K562 (cell line): Measurements from ENCODE around the gene GNG7. TPM values are rescaled to one million over a fixed set of nuclear protein-coding genes. Genes with fewer than 3 reads are reported as not detected.

Experiments used
- ETV1 ChIP-seq: fragments of 450-650 bp; conservative IDR thresholded peaks from 2 replicates; pipeline ENCODE4 v1.6.1; 2016; ENCODE audit warnings: missing genetic modification characterization, control low read depth, low read depth, missing compliant biosample characterization
- ETV5 ChIP-seq: sonication (generic); formaldehyde crosslinking; IDR thresholded peaks from 2 replicates; pipeline ENCODE4 v1.4.0; 2020; ENCODE audit warnings: low read depth, mild to moderate bottlenecking, missing genetic modification reagents
- FOXA3 ChIP-seq, 2 experiments: fragments of 450-650 bp in 1 of 2; sonication (generic) in 1 of 2; formaldehyde crosslinking; IDR thresholded peaks in 1 of 2; conservative IDR thresholded peaks in 1 of 2; 2 replicates each; pipeline versions ENCODE4 v1.4.0 to v1.8.0; 2020 to 2022; ENCODE audit warnings: mild to moderate bottlenecking in 2 of 2, missing genetic modification reagents in 1 of 2
- MCM2 ChIP-seq: fragments of 450-650 bp; IDR thresholded peaks from 2 replicates; pipeline ENCODE4 v1.6.1; 2017; ENCODE audit warnings: low read depth, mild to moderate bottlenecking
- MXI1 ChIP-seq: IDR thresholded peaks from 2 replicates; pipeline ENCODE4 v1.6.1; 2011; ENCODE audit warnings: low read depth, mild to moderate bottlenecking, improper control_type of control experiment, low read length
- NR0B1 ChIP-seq: fragments of 450-650 bp; IDR thresholded peaks from one replicate; pipeline ENCODE4 v1.6.1; 2018; ENCODE audit warnings: mild to moderate bottlenecking, moderate library complexity; ENCODE audit not compliant: partially characterized antibody
- SIX5 ChIP-seq, 2 experiments: IDR thresholded peaks; 2 replicates each; pipeline ENCODE4 v1.6.1; 2011; ENCODE audit warnings: low read length in 2 of 2, borderline replicate concordance in 1 of 2, low read depth in 1 of 2, mild to moderate bottlenecking in 1 of 2, moderate library complexity in 1 of 2; ENCODE audit not compliant: insufficient read depth in 1 of 2
- SMARCB1 ChIP-seq: IDR thresholded peaks from 2 replicates; pipeline ENCODE4 v1.6.1; 2011; ENCODE audit warnings: improper control_type of control experiment, low read depth; ENCODE audit not compliant: insufficient read length
- U2AF1 ChIP-seq: fragments of 200-400 bp; formaldehyde crosslinking; optimal IDR thresholded peaks from 2 replicates; pipeline ENCODE3; 2017; ENCODE audit warnings: mild to moderate bottlenecking, low read depth, low read length, moderate library complexity
- ZBTB2 ChIP-seq: fragments of 450-650 bp; IDR thresholded peaks from 2 replicates; pipeline ENCODE4 v1.6.1; 2016; ENCODE audit warnings: antibody characterized with exemption
- ZNF134 ChIP-seq: fragments of 250-450 bp; sonication (Bioruptor Pico); conservative IDR thresholded peaks from 2 replicates; pipeline ENCODE4 v1.4.0; 2020
- ZNF444 ChIP-seq: fragments of 250-450 bp; sonication (Bioruptor Pico); IDR thresholded peaks from 2 replicates; pipeline ENCODE4 v1.4.0; 2020; ENCODE audit warnings: mild to moderate bottlenecking, moderate library complexity
- ZNF57 ChIP-seq: fragments of 450-650 bp; formaldehyde crosslinking; IDR thresholded peaks from 2 replicates; pipeline ENCODE4 v1.4.0; 2020; ENCODE audit warnings: mild to moderate bottlenecking, moderate library complexity
- polyA plus RNA-seq, 8 experiments: library from polyadenylated mRNA; depleted of rRNA in 4 of 8; stranded (reverse) in 5 of 8; unstranded in 3 of 8; fragments of >200 nt; fragmentation: Nextera tagmentation in 2 of 8; fragmentation: Illumina TruSeq in 1 of 8; extraction: Ambion mirVana in 2 of 8; extraction: Trizol in 1 of 8; gene quantifications; 2 replicates each; pipeline versions ENCODE4 v1.2.1 to v1.2.3, GENCODE V29; 2011 to 2014; ENCODE audit warnings: inconsistent platforms in 1 of 8, missing spikeins in 1 of 8
- total RNA-seq, 7 experiments: library from RNA; depleted of rRNA in 6 of 7; stranded (reverse); fragments of >200 nt in 6 of 7; fragmentation: Illumina TruSeq in 2 of 7; extraction: Trizol in 2 of 7; gene quantifications; 2 replicates each; pipeline versions ENCODE4 v1.2.1 to v1.2.3, GENCODE V29; 2011 to 2021; ENCODE audit warnings: low replicate concordance in 1 of 7
- TF ChIP-seq, protein P1 (sequence below): fragments of 450-650 bp; conservative IDR thresholded peaks from 2 replicates; pipeline ENCODE4 v1.6.1; 2016; ENCODE audit warnings: missing genetic modification characterization, low read depth, mild to moderate bottlenecking, control low read depth, missing compliant biosample characterization
- TF ChIP-seq, protein P2 (sequence below): fragments of 250-450 bp; sonication (Bioruptor Pico); IDR thresholded peaks from 2 replicates; pipeline ENCODE4 v1.8.0; 2021; ENCODE audit warnings: moderate library complexity, mild to moderate bottlenecking, inconsistent platforms
- TF ChIP-seq, protein P3 (sequence below), 2 experiments: fragments of 450-650 bp in 1 of 2; IDR thresholded peaks; 2 replicates each; pipeline ENCODE4 v1.6.1; 2011 to 2017; ENCODE audit warnings: low read depth in 2 of 2, antibody characterized with exemption in 1 of 2, borderline replicate concordance in 1 of 2, low read length in 1 of 2, mild to moderate bottlenecking in 1 of 2, mixed read lengths in 1 of 2; ENCODE audit not compliant: control insufficient read depth in 1 of 2

GNG7 gene
- total and polyA plus RNA-seq, 9 of the 15 experiments (the other 6 are each of a cell fraction or from before 2014, with no cell fraction given) = 0.01 to 0.20 (median 0.06) TPM; not detected in 1

- no peak for TF ChIP-seq ZNF134
- TF ChIP-seq, protein P1, sequence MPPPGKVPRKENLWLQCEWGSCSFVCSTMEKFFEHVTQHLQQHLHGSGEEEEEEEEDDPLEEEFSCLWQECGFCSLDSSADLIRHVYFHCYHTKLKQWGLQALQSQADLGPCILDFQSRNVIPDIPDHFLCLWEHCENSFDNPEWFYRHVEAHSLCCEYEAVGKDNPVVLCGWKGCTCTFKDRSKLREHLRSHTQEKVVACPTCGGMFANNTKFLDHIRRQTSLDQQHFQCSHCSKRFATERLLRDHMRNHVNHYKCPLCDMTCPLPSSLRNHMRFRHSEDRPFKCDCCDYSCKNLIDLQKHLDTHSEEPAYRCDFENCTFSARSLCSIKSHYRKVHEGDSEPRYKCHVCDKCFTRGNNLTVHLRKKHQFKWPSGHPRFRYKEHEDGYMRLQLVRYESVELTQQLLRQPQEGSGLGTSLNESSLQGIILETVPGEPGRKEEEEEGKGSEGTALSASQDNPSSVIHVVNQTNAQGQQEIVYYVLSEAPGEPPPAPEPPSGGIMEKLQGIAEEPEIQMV (tag) = no peak
- no peak for TF ChIP-seq NR0B1
- TF ChIP-seq, protein P2, sequence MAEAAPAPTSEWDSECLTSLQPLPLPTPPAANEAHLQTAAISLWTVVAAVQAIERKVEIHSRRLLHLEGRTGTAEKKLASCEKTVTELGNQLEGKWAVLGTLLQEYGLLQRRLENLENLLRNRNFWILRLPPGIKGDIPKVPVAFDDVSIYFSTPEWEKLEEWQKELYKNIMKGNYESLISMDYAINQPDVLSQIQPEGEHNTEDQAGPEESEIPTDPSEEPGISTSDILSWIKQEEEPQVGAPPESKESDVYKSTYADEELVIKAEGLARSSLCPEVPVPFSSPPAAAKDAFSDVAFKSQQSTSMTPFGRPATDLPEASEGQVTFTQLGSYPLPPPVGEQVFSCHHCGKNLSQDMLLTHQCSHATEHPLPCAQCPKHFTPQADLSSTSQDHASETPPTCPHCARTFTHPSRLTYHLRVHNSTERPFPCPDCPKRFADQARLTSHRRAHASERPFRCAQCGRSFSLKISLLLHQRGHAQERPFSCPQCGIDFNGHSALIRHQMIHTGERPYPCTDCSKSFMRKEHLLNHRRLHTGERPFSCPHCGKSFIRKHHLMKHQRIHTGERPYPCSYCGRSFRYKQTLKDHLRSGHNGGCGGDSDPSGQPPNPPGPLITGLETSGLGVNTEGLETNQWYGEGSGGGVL = no peak
- no peak for TF ChIP-seq SIX5 (IDR thresholded peaks at IDR 0.05; ENCODE audit: borderline replicate concordance in 1 of 2, insufficient read depth in 1 of 2, low read depth in 1 of 2, low read length in 2 of 2)
- TF ChIP-seq ZBTB2 = no peak
- TF ChIP-seq SMARCB1 = no peak
- TF ChIP-seq U2AF1 = no peak
- TF ChIP-seq ZNF444 (CRISPR knock-in tag) = no peak
- TF ChIP-seq FOXA3 (CRISPR knock-in tag; conservative IDR thresholded peaks at IDR 0.05 in 1 of 2, IDR thresholded peaks at IDR 0.05 in 1 of 2) = no peak
- TF ChIP-seq ZNF57 (CRISPR knock-in tag) = no peak
- TF ChIP-seq ETV5 (CRISPR knock-in tag) = peak; percentile 85
- peak; percentile 95 for TF ChIP-seq ETV1 (tag)
- TF ChIP-seq, protein P3, sequence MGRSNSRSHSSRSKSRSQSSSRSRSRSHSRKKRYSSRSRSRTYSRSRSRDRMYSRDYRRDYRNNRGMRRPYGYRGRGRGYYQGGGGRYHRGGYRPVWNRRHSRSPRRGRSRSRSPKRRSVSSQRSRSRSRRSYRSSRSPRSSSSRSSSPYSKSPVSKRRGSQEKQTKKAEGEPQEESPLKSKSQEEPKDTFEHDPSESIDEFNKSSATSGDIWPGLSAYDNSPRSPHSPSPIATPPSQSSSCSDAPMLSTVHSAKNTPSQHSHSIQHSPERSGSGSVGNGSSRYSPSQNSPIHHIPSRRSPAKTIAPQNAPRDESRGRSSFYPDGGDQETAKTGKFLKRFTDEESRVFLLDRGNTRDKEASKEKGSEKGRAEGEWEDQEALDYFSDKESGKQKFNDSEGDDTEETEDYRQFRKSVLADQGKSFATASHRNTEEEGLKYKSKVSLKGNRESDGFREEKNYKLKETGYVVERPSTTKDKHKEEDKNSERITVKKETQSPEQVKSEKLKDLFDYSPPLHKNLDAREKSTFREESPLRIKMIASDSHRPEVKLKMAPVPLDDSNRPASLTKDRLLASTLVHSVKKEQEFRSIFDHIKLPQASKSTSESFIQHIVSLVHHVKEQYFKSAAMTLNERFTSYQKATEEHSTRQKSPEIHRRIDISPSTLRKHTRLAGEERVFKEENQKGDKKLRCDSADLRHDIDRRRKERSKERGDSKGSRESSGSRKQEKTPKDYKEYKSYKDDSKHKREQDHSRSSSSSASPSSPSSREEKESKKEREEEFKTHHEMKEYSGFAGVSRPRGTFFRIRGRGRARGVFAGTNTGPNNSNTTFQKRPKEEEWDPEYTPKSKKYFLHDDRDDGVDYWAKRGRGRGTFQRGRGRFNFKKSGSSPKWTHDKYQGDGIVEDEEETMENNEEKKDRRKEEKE (IDR thresholded peaks at IDR 0.05; ENCODE audit: borderline replicate concordance in 1 of 2, control insufficient read depth in 1 of 2, low read depth in 2 of 2, low read length in 1 of 2) = no peak
- no peak for TF ChIP-seq MCM2
- TF ChIP-seq MXI1 = no peak
Measured at GRCh38 chr19:2474232-2475017, 228.1 kb downstream of the GNG7 start (continued).
